DMS53 treated with DMSO at 0.1 percent for 48 hours (cell line): Measurements from ENCODE around the gene PIGZ.
A peak's percentile ranks its signal among the peaks of the same experiment; 100 is the strongest.

ENCODE experiments used
- DNase-seq: peaks from one replicate; lab custom pipeline; 2025; ENCODE audit not compliant: unreplicated experiment; lab: John Stamatoyannopoulos, UW

PIGZ gene

DNA sequence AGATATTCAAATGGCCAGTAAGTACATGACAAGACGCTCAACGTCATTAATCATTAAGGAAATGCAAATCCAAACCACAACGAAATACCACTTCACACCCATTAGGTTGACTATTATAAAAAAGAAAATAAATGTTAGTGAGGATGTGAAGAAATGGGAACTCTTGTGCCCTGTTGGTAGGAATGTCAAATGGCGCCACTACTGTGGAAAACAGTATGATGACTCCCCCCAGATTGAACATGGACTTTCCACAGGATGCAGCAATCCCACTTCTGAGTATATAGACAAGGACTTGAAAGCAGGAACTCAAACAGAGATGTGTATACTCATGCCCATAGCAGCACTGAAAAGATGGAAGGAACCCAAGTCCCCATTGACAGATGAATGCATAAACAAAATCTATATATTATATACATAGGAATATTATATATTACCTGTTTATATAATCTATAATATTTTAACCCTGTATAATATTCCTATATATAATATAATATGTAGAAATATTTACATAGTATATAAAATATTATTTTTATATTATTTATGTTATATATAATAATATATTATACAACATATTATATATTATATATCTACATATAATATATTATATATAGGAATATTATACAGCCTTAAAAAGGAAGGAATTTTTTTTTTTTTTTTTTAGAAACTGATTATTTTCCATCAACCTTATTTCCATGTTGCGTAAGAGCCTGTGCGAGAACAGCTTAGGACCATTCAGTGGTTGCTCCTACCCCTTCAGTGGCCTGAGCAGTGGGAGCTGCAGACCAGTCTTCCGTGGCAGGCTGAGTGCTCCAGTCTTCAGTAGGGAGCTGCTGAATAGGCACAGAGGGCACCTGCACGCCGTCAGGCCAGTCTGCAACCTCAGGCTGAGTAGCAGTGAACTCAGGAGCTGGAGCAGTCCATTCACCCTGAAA, 17.6 kb upstream of the PIGZ start:
- no peak for DNase-seq

DNA sequence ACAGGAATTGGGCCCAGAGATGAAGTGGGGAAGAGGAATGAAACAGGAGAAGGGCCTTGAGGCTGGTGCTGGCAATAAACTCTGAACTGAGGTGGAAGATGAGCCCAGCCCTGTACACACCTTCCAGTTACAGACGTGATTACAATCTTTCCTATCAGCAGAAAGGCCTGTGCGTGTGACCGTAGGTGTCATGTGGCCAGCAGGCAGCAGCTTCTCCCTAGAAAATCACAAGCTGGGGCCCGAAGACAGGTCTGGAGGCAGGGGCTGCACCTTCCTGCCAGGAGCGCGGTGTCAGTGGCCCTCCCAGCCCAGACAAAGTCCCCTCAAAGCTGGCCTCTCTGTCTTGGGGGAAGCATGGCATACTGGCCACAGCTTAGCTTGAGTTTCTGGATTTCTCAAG, 16.7 kb upstream of the PIGZ start:
- no peak for DNase-seq

DNA sequence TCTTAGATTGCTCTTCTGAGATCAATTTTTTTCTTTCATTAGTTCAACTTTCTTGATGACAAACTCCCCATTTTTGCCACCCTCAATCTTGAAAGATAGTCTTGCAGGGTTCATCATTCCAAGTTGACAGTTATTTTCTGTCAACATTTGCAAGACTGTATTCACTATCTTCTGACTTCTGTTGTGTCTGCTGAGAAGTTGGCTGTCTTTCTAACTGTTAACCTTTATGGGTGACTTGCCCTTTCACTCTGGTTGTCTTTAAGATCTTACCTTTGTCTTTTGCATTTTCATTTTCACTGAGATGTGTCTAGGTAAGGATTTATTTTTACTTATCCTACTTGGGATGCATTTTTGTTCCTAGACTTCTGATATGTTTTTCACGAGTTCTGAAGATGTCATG, 14.6 kb upstream of the PIGZ start:
- no peak for DNase-seq

DNA sequence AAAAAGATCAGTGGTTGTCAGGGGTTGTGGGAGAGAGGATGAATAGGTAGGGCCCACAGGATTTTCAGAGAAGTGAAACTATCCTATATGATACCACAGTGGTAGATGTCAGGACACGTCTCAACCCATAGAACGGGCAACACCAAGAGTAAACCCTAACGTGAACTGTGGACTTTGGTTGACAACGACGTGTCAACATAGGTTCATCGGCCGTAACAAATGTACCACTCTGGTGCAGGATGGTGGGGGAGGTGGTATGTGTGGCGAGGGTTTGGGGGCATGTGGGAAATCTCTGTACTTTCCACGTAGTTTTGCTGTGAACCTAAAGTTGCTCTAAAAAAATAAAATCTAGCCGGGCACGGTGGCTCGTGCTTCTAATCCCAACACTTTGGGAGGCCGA, 13.0 kb upstream of the PIGZ start:
- DNase-seq = no peak

DNA sequence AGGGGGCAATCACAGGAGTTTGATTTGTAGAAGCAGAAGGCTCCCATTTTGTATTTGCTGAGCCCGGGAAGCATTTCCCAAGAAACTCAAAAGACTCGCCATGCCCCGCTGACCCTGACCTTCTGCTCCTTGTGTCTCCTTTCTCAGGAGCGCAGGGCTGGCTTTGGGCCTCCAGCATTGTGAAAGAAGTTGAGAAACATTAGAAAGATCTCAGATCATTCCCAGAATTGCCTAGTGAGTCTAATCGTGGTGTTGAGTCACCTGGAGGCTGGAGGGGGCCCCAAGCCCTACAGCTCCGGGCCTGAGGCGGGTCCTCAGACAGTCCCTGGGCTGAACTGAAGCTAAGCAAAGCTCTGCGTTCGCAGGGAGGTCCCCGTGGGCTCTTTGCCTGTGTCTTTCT, 10.9 kb upstream of the PIGZ start:
- DNase-seq = no peak

DNA sequence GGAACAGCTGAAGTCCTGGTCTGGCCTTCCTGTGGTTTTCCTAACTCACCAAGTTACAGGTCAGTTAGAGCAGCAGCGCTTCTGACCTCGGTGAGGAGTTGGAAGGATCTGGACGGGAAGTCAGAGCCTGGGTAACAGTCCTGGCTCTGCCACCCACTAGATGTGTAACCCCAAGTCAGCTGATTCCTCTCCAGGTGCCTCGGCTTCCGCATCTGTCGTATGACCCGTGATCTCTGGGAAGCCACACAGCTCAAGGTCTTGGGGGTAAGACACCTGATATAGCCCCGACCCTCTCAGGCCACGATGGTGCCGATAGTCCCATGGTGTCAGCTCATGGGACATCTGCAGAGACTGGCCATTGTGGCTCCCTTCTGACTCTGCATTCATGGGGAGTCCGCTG, 8.3 kb upstream of the PIGZ start:
- no peak for DNase-seq

DNA sequence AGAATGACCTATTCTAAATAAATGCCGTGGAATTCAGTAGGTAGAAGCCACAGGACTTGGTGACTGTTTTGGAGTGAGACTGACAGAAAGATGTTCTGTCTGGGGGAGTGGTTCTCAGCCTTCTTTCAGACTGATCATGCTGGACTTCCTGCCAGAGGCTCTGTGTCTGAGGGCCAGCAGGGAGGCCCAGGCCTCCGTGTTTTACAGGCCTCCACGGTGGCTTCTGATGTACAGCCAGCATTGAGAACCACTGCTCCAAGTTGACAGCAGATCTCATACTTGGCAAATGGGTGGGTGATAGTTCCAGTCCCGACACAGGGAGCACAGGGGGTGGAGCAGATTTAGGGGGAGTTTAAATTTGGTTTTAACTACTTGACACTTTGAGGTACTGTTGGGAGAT, 6.7 kb upstream of the PIGZ start:
- DNase-seq = no peak

DNA sequence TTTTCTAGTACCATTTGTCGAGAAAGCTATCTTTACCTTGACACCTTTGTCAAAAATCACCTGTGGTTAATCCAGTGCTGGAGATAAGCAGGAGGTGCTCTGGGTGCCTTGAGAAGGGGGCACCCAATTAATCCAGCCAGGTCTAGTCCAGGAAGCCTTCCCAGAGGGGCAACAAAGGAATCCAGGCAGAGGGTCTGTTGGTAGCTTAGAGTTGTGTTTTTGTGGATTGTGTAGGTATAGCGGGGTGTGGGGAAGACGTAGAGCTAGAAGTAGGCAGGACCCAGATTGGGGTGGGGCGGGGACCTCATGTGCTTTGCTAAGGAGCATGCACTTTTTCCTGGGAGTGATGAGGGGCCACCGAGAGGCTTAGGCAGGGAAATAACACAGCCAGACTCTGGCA, 6.0 kb upstream of the PIGZ start:
- DNase-seq = no peak

DNA sequence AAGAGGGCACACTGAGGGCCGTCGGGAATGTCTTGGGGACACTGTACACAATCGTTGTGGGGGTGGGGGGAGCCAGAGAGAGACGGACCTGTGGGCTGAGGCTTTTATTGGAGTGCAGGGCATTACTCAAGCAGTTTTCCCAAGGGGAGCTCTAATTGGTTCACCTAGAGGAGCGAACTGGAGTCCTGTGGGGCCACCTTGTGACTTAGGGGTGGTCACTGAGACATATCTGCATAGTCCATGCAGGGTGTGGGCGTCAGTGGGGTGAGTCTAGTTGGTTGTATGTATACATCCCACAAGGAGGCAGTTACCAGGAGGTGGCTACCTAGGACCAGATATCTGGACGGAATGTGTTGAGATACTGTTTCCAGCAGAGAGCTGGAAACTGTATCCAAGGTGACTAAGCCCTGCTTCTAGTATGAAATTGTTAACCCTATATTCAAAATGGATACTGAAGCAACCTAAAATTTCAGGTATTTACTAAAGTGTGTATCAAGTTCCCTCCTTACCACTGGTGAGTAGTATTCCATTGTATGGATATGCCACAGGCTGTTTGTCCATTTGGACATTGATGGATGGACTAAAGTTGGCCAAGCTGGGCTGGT, 2.6 kb upstream of the PIGZ start:
- DNase-seq = no peak

DNA sequence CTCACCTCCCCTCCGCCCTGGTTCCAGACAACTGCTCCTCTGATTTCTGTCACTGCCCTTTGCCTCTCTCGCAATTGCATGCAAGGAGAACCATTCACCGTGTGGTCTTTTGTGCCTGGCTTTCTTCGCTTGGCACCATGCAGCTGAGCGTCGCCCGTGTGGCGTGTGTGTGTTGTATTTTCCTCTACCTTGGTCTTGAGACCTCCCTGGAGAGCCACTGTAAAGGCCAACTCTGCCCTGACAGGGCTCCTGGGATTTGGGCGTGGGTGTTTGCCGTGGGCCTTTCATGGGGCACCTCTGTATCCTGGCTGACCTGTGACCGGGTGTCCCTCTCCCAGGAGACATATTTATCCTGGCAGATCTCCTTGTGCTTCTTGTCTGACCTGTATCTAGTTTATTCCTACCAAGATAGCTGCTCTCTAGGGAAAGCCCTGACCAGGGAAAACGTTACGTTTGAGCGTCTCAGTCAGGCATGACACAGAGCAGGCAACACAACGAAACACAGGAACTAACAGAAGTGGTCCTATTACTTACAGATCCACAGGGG, 2.0 kb upstream of the PIGZ start:
- DNase-seq = no peak

DNA sequence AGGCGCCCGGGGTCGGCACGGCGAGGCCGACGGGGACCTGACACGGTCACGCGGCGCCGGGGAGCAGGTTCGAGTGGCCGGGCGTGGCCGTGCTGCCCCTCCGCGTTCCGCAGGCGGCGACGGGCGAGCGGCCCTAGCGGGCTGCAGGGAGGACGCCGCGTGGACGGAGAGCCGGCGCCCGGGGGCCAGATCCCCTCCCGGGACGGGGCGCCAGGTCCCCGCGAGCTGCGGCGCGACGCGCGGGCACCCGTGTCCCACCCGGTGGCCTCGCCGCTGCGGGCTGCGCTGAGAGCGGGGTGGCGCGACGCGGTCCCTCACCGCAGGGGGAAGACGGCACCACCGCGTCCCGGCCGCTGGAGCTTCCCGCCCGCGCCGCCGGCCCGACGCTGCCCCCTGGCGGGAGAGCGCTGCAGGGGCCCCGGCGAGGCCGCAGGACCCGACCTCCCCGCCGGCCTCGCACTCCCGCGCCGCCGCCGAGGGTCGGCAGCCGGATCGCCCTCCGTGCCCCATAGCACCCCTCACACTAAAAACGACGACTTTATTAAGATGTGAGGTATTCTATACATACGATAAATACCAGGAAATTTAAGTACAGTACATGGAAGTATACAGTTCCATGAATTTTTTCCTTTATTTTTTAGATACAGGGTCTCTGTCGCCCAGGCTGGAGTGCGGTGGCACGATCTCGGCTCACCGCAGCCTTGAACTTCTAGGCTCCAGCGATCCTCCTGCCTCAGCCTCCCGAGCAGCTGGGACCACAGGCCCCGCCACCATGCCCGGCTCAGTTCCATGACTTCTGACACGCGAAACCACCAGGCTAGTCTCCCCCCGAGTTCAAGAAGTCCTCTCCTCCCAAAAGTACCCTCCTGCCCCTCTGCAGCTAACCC, 1.3 kb upstream of the PIGZ start:
- peak; percentile 29 for DNase-seq

DNA sequence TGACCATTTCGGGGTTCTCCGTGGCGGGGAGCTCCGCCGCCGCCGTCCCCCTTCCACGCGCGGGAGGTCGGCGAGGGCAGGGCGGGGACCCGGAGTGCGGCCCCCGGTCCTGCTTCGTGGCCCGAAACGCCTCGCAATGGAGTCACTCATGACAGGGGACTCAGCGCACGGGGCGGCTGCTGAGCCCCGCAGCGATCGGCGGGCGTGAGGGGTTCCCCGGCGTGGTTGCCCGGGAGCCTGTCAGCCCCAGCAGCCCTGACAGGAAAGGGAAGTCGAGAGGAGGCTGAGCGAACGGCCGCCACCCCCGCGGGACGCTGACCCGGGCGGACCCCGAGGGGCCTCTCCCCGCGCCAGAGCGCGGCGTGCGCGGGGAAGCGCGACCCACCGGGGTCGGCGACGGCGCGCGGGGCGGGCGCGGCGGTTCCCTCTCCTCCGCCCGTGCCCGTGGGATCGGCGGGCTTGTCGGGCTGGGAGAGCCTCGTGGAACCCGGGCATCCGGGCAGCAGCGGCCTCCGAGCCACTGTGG, 564 bp upstream of the PIGZ start:
- DNase-seq = peak; percentile 3

DNA sequence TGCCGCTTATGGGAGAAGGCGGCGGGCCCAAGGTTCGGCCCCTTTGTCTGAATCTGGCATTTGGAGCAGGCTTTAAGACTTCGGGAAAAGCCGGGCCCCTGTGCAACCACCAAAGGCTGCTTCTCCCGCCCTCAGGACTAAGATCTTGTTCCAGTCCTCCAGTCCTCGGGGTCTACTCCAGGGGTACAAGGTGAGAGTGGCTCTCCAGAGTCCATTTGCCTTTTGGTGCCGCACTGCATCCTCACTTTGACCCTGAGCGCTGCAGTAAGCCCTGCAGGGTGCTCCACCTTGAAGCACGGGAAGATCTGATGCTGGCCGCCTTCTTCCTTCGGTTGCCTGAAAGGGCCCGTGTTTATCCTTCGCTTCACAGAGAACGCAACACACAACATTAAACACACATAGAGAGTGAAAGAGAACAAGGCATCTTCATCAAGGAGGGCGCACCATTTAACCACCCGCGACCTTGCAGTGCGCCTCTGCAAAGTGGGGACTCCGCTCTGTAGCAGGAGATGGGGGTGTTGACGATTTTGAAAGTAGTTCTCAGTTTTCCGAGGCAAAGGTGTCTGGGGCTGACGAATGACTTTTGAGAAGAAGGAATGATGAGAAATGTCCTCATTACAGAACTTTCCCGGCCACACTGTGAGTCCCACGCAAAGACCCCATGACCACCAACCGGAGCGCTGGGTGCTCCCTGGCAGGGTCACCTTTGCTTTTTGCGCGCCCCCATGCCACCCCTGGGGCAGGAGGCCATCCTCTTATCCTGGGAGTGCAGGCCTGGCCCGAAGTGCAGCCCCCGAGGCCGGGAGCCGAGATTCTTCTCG, 1.0 kb downstream of the PIGZ start:
- DNase-seq = no peak

DNA sequence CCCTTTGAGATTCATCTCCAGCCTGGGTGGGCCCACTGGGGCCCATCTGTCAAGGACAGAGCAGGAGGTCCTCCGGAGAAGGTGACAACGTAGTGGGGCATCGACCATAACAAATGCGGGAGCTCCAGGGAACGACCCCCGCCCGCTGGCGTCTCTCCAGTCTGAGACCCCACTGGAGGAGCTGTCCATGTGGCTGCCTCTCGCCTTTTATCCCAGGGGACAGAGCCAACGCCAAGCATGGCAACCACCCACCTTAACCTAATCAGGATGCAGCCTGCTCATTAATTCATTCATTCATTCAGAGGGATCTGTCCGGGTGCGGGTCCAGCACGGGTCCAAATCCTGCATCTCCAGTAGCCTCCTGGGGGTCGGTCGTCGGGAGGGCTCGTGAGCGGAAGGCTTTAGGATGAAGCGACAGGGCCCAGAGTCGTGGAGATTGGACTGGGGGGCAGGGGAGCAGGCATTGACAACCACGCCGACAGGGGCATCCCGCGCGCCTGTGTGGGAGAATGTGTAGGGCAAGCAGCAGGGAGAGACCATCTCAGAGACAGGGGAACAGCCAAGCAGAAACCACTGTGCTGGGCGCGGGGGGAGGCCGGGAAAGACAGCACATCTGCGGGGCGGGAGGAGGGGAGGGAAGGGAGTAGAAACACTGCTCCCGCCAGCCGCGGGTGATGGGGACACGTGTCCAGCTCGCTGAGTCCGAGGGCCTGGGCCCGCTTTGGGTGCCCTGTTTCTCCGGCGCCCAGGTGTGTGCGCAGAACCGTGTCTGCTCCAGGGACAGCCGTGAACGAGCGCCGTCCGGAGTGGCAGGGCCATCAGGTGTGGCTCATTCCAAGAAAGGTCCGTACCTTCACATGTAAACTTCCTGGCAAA, 1.9 kb downstream of the PIGZ start:
- no peak for DNase-seq

DNA sequence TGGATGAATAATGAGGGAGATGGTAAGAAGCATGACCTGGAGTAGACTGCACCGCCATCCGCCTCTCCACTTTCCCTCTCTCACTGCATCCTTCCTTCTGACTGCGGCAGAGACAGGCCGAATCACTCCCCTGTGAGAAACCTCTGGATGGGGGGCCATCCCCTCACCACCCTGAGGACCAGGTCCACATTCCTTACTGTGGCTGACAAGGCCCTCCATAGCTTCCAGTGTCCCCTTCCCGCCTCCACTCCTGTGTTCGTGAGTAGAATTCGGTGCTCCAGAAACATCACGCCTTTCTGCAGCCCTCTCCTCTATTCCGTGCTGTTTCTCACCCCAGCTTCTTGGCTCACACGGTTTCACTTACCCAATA, 2.8 kb downstream of the PIGZ start:
- DNase-seq = no peak

DNA sequence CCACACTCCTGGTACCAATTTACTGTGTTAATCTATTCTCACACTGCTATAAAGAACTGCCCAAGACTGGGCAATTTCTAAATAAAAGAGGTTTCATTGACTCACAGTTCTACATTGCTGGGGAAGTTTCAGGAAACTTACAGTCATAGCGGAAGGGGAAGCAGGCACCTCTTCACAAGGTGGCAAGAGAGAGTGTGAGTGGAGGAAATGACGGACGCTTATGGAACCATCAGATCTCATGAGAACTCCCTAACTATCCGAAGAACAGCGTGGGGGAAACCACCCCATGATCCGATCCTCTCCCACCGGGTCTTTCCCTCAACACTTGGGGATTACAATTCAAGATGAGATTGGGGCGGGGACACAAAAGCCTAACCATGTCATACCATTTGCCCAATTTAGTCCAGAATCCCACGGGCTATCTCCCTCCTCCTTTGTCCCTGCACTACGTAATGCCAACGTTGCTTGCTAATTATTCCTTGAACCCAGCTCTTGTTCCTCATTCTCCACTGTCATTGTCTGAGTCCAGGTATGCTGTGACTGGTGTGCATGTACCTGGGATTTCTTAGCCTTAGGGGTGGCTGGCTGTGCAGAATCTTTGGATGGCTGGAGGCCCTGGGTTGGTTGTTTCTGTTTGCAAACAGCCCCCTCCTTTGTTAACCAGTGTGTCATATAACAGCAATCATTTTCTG, 3.4 kb downstream of the PIGZ start:
- no peak for DNase-seq

DNA sequence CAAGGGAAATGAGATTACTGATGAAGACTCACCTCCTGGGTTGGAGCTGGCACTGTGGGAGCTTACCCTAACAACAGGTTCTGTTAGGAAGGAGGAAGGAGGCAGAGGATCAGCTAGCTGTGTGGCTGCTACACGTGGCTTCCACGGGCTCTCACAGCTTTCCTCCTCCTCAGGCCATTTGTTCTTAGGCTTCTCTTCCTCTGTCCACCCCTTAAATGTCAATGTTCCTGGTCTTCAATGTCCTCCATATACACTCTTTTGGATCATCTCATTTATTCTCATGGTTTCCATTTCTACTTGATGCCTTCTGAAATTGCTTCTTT, 5.0 kb downstream of the PIGZ start:
- DNase-seq = no peak

DNA sequence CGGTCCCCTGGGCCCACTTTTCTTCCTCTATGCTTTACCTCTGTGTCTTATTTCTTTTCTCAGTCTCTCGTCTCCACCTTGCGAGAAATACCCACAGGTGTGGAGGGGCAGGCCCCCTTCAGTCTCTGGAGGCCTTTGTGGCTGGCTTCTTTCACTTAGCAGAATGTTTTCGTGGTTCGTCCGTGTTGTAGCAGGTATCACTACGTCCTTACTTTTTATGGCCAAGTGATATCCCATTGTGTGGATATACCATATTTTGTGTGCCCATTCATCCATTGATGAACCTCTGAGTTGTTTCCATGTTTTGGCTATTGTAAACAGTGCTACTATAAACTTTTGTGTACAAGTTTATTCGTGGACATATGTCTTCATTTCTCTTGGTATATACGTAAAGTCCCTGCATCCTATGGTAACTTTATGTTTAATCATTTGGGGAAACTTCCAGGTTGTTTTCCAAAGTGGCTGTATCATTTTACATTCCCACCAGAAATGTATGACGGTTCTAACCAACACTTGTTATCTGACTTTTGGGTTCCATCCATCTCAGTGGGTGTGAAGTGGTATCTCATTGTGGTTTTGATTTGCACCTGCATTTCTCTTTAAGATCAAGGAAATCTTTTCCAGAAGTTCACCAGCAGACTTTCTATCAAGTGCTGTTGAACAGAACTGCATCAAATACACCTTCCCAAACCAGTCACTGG, 5.6 kb downstream of the PIGZ start:
- DNase-seq = no peak
